ENCODE data around the gene ZNF430.

DNA sequence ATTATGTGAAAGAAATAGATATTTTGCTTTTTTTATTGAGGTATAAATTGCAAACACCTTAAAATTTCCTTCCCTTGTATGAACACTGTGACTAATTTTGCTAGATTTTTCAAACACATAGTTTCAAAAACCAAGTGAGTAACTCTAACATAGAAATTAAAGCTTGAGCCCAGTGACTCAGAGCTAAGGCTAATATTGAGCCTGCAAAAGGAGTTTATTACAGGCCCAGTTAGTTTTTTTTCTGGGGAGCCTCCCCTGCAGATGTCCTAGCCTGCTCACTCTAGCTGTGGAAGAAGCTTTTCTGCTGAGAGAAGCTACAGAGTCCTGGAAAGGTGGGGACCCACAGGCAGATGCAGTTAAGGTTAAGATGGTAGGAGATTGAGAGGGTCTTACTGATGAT is 3.4 kb downstream of the ZNF430 start:
- TF ChIP-seq GATA3 (IDR thresholded peaks at IDR 0.05; ENCODE audit: low read depth, low read length) = no peak
- TF ChIP-seq GATA2 (IDR thresholded peaks at IDR 0.05; ENCODE audit: low read depth, low read length) = no peak
